ENCODE results near the gene GALNT18. TPM values are rescaled to one million over a fixed set of nuclear protein-coding genes. Genes with fewer than 3 reads are reported as not detected.

Gene GALNT18
- total and polyA plus RNA-seq, 9 donors: 3.0 to 13.2 (median 7.7) TPM

GRCh38 chr11:11555208-11555607 lies 66.6 kb downstream of the GALNT18 start:
- TF ChIP-seq EP300 (IDR thresholded peaks at IDR 0.05) (no peak), POLR2A (IDR thresholded peaks at IDR 0.05) (no peak), CTCF (IDR thresholded peaks at IDR 0.05) (no peak)
- Histone ChIP-seq H3K36me3 (no peaks in the 10 kb centered on the region), H3K4me3 (no peak overlapping the region), H3K27ac (no peak overlapping the region), H3K9me3 (no peaks in the 10 kb centered on the region), H3K4me1 (ENCODE audit: insufficient read depth) (no peaks in the 10 kb centered on the region), H3K27me3 (no peaks in the 10 kb centered on the region)
- no peak for DNase-seq
- WGBS, 3 donors: 45 to 61% (median 48%) methylated on average over 6 of the region's 6 CpGs
- intact Hi-C loops (cut with DNase I): no loop called here

- no peaks in the 10 kb centered on the region for H3K27me3 ChIP-seq
- no peaks in the 10 kb centered on the region for H3K36me3 ChIP-seq
- no peak for DNase-seq
- TF ChIP-seq POLR2A (IDR thresholded peaks at IDR 0.05): no peak
- no peak for TF ChIP-seq EP300 (IDR thresholded peaks at IDR 0.05)
- no peak for TF ChIP-seq CTCF (IDR thresholded peaks at IDR 0.05)
- H3K27ac ChIP-seq: no peak overlapping the region
- H3K4me3 ChIP-seq: no peak overlapping the region
- H3K4me1 ChIP-seq (ENCODE audit: insufficient read depth): no peaks in the 10 kb centered on the region
- H3K9me3 ChIP-seq: no peaks in the 10 kb centered on the region
- intact Hi-C loops (cut with DNase I): no loop called here
- 63 to 78% (median 66%) methylated on average over 10 of the region's 10 CpGs for WGBS, 3 donors
Observed at GRCh38 chr11:11553573-11553972, 68.2 kb downstream of the GALNT18 start.

GRCh38 chr11:11552529-11553087 lies 69.2 kb downstream of the GALNT18 start:
- TF ChIP-seq CTCF (IDR thresholded peaks at IDR 0.05) (no peak), POLR2A (IDR thresholded peaks at IDR 0.05) (no peak), EP300 (IDR thresholded peaks at IDR 0.05) (no peak)
- H3K4me3 ChIP-seq: no peak overlapping the region
- no peaks in the 10 kb centered on the region for H3K27me3 ChIP-seq
- no peaks in the 10 kb centered on the region for H3K4me1 ChIP-seq (ENCODE audit: insufficient read depth)
- no peaks in the 10 kb centered on the region for H3K9me3 ChIP-seq
- intact Hi-C loops (cut with DNase I): no loop called here
- no peaks in the 10 kb centered on the region for H3K36me3 ChIP-seq
- H3K27ac ChIP-seq: no peak overlapping the region
- DNase-seq: no peak

GRCh38 chr11:11550534-11550933 lies 71.3 kb downstream of the GALNT18 start:
- H3K4me1 ChIP-seq (ENCODE audit: insufficient read depth): no peaks in the 10 kb centered on the region
- H3K4me3 ChIP-seq: no peak overlapping the region
- intact Hi-C loops (cut with DNase I): no loop called here
- WGBS, 3 donors: 88 to 93% (median 90%) methylated on average over 6 of the region's 6 CpGs
- H3K9me3 ChIP-seq: no peaks in the 10 kb centered on the region
- no peak overlapping the region for H3K27ac ChIP-seq
- TF ChIP-seq EP300 (IDR thresholded peaks at IDR 0.05): no peak
- TF ChIP-seq CTCF (IDR thresholded peaks at IDR 0.05): no peak
- TF ChIP-seq POLR2A (IDR thresholded peaks at IDR 0.05): no peak
- no peaks in the 10 kb centered on the region for H3K27me3 ChIP-seq
- no peak for DNase-seq
- H3K36me3 ChIP-seq: no peaks in the 10 kb centered on the region

All from ovary (tissue), 9 donors.